ENCODE data around the gene ZWINT.

Gene ZWINT

GRCh38 chr10:56360967-56361612 lies at the start of gene ZWINT:
Gene ZWINT (minus strand): TSS chr10:56361259. CDS start chr10:56361236, 23 bp downstream.
- DNase-seq, result peak; percentile 96

GRCh38 chr10:56383806-56384205 lies 22.7 kb upstream of the ZWINT start:
- no peak for DNase-seq

GRCh38 chr10:56370217-56371113 lies 9.4 kb upstream of the ZWINT start:
- DNase-seq, result no peak

GRCh38 chr10:56360583-56360966 lies 484 bp downstream of the ZWINT start:
- DNase-seq, result no peak

GRCh38 chr10:56359837-56360236 lies 1.2 kb downstream of the ZWINT start:
- no peak for DNase-seq

- DNase-seq, result no peak
Measured at GRCh38 chr10:56357018-56357417, 4.0 kb downstream of the ZWINT start.

- no peak for DNase-seq
Measured at GRCh38 chr10:56351909-56352630, 9.0 kb downstream of the ZWINT start.

GRCh38 chr10:56349611-56350010 lies 11.4 kb downstream of the ZWINT start:
- no peak for DNase-seq

- no peak for DNase-seq
Measured at GRCh38 chr10:56348101-56348500, 13.0 kb downstream of the ZWINT start.

GRCh38 chr10:56346845-56347415 lies 14.1 kb downstream of the ZWINT start:
- DNase-seq, result no peak

GRCh38 chr10:56341612-56342011 lies 19.4 kb downstream of the ZWINT start:
- DNase-seq, result no peak

- no peak for DNase-seq
Measured at GRCh38 chr10:56329961-56330360, 31.1 kb downstream of the ZWINT start.

GRCh38 chr10:56327118-56327517 lies 33.9 kb downstream of the ZWINT start:
- no peak for DNase-seq

GRCh38 chr10:56319386-56319785 lies 41.7 kb downstream of the ZWINT start:
- DNase-seq, result no peak

- no peak for DNase-seq
Measured at GRCh38 chr10:56318816-56319215, 42.2 kb downstream of the ZWINT start.

- DNase-seq, result no peak
Measured at GRCh38 chr10:56317603-56318002, 43.5 kb downstream of the ZWINT start.

GRCh38 chr10:56316603-56317002 lies 44.5 kb downstream of the ZWINT start:
- DNase-seq, result no peak

Data from stimulated activated CD4-positive, alpha-beta T cell treated with anti-CD3 and anti-CD28 coated beads, Interleukin-4, amount 100 ng/mL, for 24 hours (primary cell).